MCF 10A (cell line): ENCODE results near the gene TLR10. TPM values are rescaled to one million over a fixed set of nuclear protein-coding genes. Genes with fewer than 3 reads are reported as not detected.
"Not testable (repeated sequence)": the region's sequence is repeated elsewhere in the genome, so short reads cannot be mapped to it uniquely, and the experiment has no call there.

Source experiments
- BruUV-seq: library from RNA; stranded (reverse); fragments of 400-500 nt; replicated peaks from 2 replicates; lab custom pipeline; 2021; lab: Mats Ljungman, UMichigan
- CTCF ChIA-PET: fragments of 300-600 bp; sonication (Branson Sonifier 250); formaldehyde crosslinking; extraction: SDS; loops from one replicate; lab custom pipeline; 2021; ENCODE audit warnings: antibody characterized with exemption, inconsistent platforms; lab: Yijun Ruan, JAX
- POLR2A ChIA-PET: fragments of 300-600, 350-650 bp; sonication (Branson Sonifier 250); formaldehyde crosslinking; extraction: SDS; loops from one replicate; lab custom pipeline; 2020; ENCODE audit warnings: antibody characterized with exemption, inconsistent platforms; lab: Yijun Ruan, JAX
- DNase-seq: peaks from one replicate; pipeline ENCODE4 v3.0.0-alpha.2; 2018; ENCODE audit not compliant: unreplicated experiment
- H3K27ac Mint-ChIP-seq: one replicate; pipeline ENCODE4 v1.8.0; 2022; ENCODE audit warnings: mild to moderate bottlenecking, low read depth, mixed read lengths; ENCODE audit not compliant: unreplicated experiment
- H3K27me3 Mint-ChIP-seq: one replicate; pipeline ENCODE4 v1.8.0; 2022; ENCODE audit warnings: mixed read lengths; ENCODE audit not compliant: insufficient read depth, unreplicated experiment
- H3K36me3 Mint-ChIP-seq: one replicate; pipeline ENCODE4 v1.8.0; 2022; ENCODE audit warnings: mild to moderate bottlenecking, moderate library complexity, mixed read lengths; ENCODE audit not compliant: insufficient read depth, unreplicated experiment
- H3K4me1 Mint-ChIP-seq: one replicate; pipeline ENCODE4 v1.8.0; 2022; ENCODE audit warnings: mixed read lengths; ENCODE audit not compliant: insufficient read depth, unreplicated experiment
- H3K4me3 Mint-ChIP-seq: one replicate; pipeline ENCODE4 v1.8.0; 2022; ENCODE audit warnings: mild to moderate bottlenecking, moderate library complexity, mixed read lengths; ENCODE audit not compliant: unreplicated experiment
- H3K9me3 Mint-ChIP-seq: one replicate; pipeline ENCODE4 v1.8.0; 2022; ENCODE audit warnings: mixed read lengths; ENCODE audit not compliant: unreplicated experiment
- CTCF ChIP-seq: fragments of 200-600 bp; IDR thresholded peaks from one replicate; pipeline ENCODE4 v1.8.0; 2022; ENCODE audit warnings: antibody characterized with exemption, mild to moderate bottlenecking; ENCODE audit not compliant: unreplicated experiment
- intact Hi-C: fragments of 100-400 bp; cut with micrococcal nuclease; formaldehyde crosslinking; loops from 2 replicates; pipeline ENCODE4 v1.14.1; 2022
- total RNA-seq: library from RNA; stranded (reverse); gene quantifications from 2 replicates; pipeline ENCODE4 v1.2.3, GENCODE V29; 2022

Gene TLR10
- total RNA-seq, 1 experiment from 2014 or later = not detected

- Mint-ChIP-seq H3K4me3 (no peak overlapping the region), H3K27ac (no peak overlapping the region), H3K4me1 (peaks cover 1% of the 10 kb centered on the region), H3K27me3 (no peaks in the 10 kb centered on the region), H3K36me3 (peaks cover 5% of the 10 kb centered on the region), H3K9me3 (peaks cover 4% of the 10 kb centered on the region)
- DNase-seq = no peak
- CTCF ChIA-PET = interaction anchor here (0.7 to 7.5 kb wide), 24 partner anchors 8 to 719 kb away, joined by 3 to 268 read pairs (median 6); partner anchors contain the start of genes TLR1 and TLR6
- BruUV-seq = no TSS peak
- POLR2A ChIA-PET = interaction anchor here (0.7 to 1.8 kb wide), 4 partner anchors 23 to 75 kb away, joined by 3 to 11 read pairs (median 4); partner anchors contain the start of gene TLR6
- no peak for TF ChIP-seq CTCF
- intact Hi-C loops = loop anchor here (1.0 kb wide), 1 partner anchor 23 kb away; no protein-coding TSS in a partner anchor
Observed at GRCh38 chr4:38781854-38782261, 932 bp downstream of the TLR10 start.

GRCh38 chr4:38780833-38781484, 1.8 kb downstream of the TLR10 start:
- Mint-ChIP-seq H3K27ac (no peak overlapping the region), H3K4me1 (peaks cover 9% of the 10 kb centered on the region), H3K36me3 (peaks cover 6% of the 10 kb centered on the region), H3K4me3 (no peak overlapping the region), H3K9me3 (peaks cover 7% of the 10 kb centered on the region), H3K27me3 (no peaks in the 10 kb centered on the region)
- ChIA-PET CTCF (interaction anchor here (0.5 to 7.5 kb wide), 14 partner anchors 10 to 688 kb away, joined by 3 to 268 read pairs (median 4); no protein-coding TSS in a partner anchor), POLR2A (interaction anchor here (1.3 to 1.6 kb wide), 2 partner anchors 21 to 75 kb away, joined by 4 to 5 read pairs; partner anchors contain the start of gene TLR6)
- intact Hi-C loops = no loop called here
- DNase-seq = no peak
- no TSS peak for BruUV-seq
- TF ChIP-seq CTCF = no peak

- BruUV-seq = no TSS peak
- POLR2A ChIA-PET = interaction anchor here (0.8 to 1.3 kb wide), 2 partner anchors 20 to 25 kb away, joined by 3 to 4 read pairs; partner anchors contain the start of gene TLR1
- no peak overlapping the region for H3K4me3 Mint-ChIP-seq
- no peak for DNase-seq
- no peaks in the 10 kb centered on the region for H3K27me3 Mint-ChIP-seq
- H3K36me3 Mint-ChIP-seq = peaks cover 6% of the 10 kb centered on the region
- H3K9me3 Mint-ChIP-seq = peaks cover 7% of the 10 kb centered on the region
- intact Hi-C loops = no loop called here
- H3K27ac Mint-ChIP-seq = no peak overlapping the region
- peaks cover 9% of the 10 kb centered on the region for H3K4me1 Mint-ChIP-seq
- no peak for TF ChIP-seq CTCF
- CTCF ChIA-PET = interaction anchor here (0.9 to 7.5 kb wide), 5 partner anchors 19 to 611 kb away, joined by 3 to 268 read pairs (median 4); no protein-coding TSS in a partner anchor
Observed at GRCh38 chr4:38779790-38780189, 3.0 kb downstream of the TLR10 start.

- DNase-seq, H3K27me3 Mint-ChIP-seq, intact Hi-C loops, H3K36me3 Mint-ChIP-seq, H3K27ac Mint-ChIP-seq, BruUV-seq, H3K9me3 Mint-ChIP-seq, H3K4me3 Mint-ChIP-seq: not testable (repeated sequence)
- H3K4me1 Mint-ChIP-seq = peaks cover 17% of the 10 kb centered on the region
- CTCF ChIA-PET = interaction anchor here (0.7 to 3.3 kb wide), 3 partner anchors 18 to 82 kb away, joined by 4 to 20 read pairs (median 14); partner anchors contain the start of gene TLR1
- POLR2A ChIA-PET = interaction anchor here (1.2 kb wide), 1 partner anchor 11 kb away, joined by 3 read pairs; no protein-coding TSS in a partner anchor
Observed at GRCh38 chr4:38777925-38778324, 4.9 kb downstream of the TLR10 start.
